Keratinocyte (primary cell): ENCODE measurements around the gene KEAP1.

Source experiments
- CTCF ChIP-seq, 3 experiments: IDR thresholded peaks in 1 of 3; conservative IDR thresholded peaks in 1 of 3; optimal IDR thresholded peaks in 1 of 3; 2 replicates in 2 of 3; 3 replicates in 1 of 3; pipeline versions ENCODE3 to v1.5.1; 2011; ENCODE audit warnings: low read length in 3 of 3, mild to moderate bottlenecking in 3 of 3, moderate library complexity in 2 of 3, control low read depth in 1 of 3, inconsistent platforms in 1 of 3; ENCODE audit not compliant: insufficient read depth in 2 of 3; ENCODE audit errors: extremely low read depth in 1 of 3
- EZH2 ChIP-seq: IDR thresholded peaks from one replicate; pipeline ENCODE4 v1.6.1; 2012; ENCODE audit warnings: inconsistent platforms, mild to moderate bottlenecking, low read length, moderate library complexity

- TF ChIP-seq EZH2, result no peak
- TF ChIP-seq CTCF (optimal IDR thresholded peaks at IDR 0.05 in 1 of 3, IDR thresholded peaks at IDR 0.05 in 1 of 3, conservative IDR thresholded peaks at IDR 0.05 in 1 of 3; ENCODE audit: extremely low read depth in 1 of 3, insufficient read depth in 2 of 3, low read length in 3 of 3), result no peak
Observed at GRCh38 chr19:10543059-10543419, 39.9 kb upstream of the KEAP1 start.
